ENCODE measurements around the gene OLFML2A. TPM values are rescaled to one million over a fixed set of nuclear protein-coding genes. Genes with fewer than 3 reads are reported as not detected.
A peak's percentile ranks its signal among the peaks of the same experiment; 100 is the strongest.

The OLFML2A gene
- total and polyA plus RNA-seq, 2 of the 13 experiments (the other 11 are each of a cell fraction or from before 2014, with no cell fraction given) = 0.01 to 0.02 TPM

GRCh38 chr9:124771021-124771866 lies 5.7 kb upstream of the OLFML2A start, which contains the start of gene NR6A1 (continued):
- no peak for TF ChIP-seq ZBTB37 (CRISPR knock-in tag; IDR thresholded peaks at IDR 0.05)
- TF ChIP-seq ARID5B (CRISPR knock-in tag; IDR thresholded peaks at IDR 0.05) = peak; percentile 20; the same call in 1 of the 2 replicates
- TF ChIP-seq ZSCAN31 (CRISPR knock-in tag; IDR thresholded peaks at IDR 0.05; ENCODE audit: low read depth) = peak; percentile 84; the same call in 1 of the 2 replicates
- peak; percentile 82 for TF ChIP-seq TFE3 (CRISPR knock-in tag; IDR thresholded peaks at IDR 0.05)
- no peak; the same call in 1 of the 2 replicates for TF ChIP-seq CTCF (CRISPR knock-in tag; IDR thresholded peaks at IDR 0.05)
- 0 out of 2 replicates have a peak, but pooled peaks have one; percentile 34 for TF ChIP-seq SP2 (CRISPR knock-in tag; IDR thresholded peaks at IDR 0.05)
- peak; percentile 43; the same call in 1 of the 2 replicates for TF ChIP-seq HBP1 (CRISPR knock-in tag; IDR thresholded peaks at IDR 0.05; ENCODE audit: low read depth)
- peak; percentile 61; the same call in 1 of the 2 replicates for TF ChIP-seq ZNF263 (CRISPR knock-in tag; IDR thresholded peaks at IDR 0.05)
- TF ChIP-seq SMAD9 (CRISPR knock-in tag; IDR thresholded peaks at IDR 0.05) = no peak
- no peak for TF ChIP-seq SAFB2 (CRISPR knock-in tag; IDR thresholded peaks at IDR 0.05; ENCODE audit: borderline replicate concordance, low read depth)
- no peak for TF ChIP-seq ZNF256 (CRISPR knock-in tag; conservative IDR thresholded peaks at IDR 0.05)
- TF ChIP-seq FOXJ3 (CRISPR knock-in tag; IDR thresholded peaks at IDR 0.05; ENCODE audit: borderline replicate concordance) = no peak
- TF ChIP-seq ZFP62 (CRISPR knock-in tag; IDR thresholded peaks at IDR 0.05) = peak; percentile 68; the same call in 1 of the 2 replicates
- TF ChIP-seq NR1H2 (CRISPR knock-in tag; IDR thresholded peaks at IDR 0.05; ENCODE audit: borderline replicate concordance, low read depth) = no peak
- peak; percentile 72 for TF ChIP-seq POLR2G (IDR thresholded peaks at IDR 0.05; ENCODE audit: low read depth, low read length)

All from HepG2 (cell line).